Measurements from ENCODE around the gene BARHL2. TPM values are rescaled to one million over a fixed set of nuclear protein-coding genes. Genes with fewer than 3 reads are reported as not detected.

The BARHL2 gene
- total and polyA plus RNA-seq, 2 of the 4 experiments (the other 2 are of a cell fraction), result not detected

- Histone ChIP-seq H3K27ac (ENCODE audit: insufficient read depth, low read length) (no peak overlapping the region), H3K4me3 (ENCODE audit: insufficient read depth, low read depth, low read length) (no peak overlapping the region), H3K56ac (ENCODE audit: extremely low read depth, insufficient read depth, low read length) (no peak overlapping the region), H3K4me1 (ENCODE audit: control insufficient read depth, insufficient read depth, low read length) (0 out of 2 replicates have a peak, but pooled peaks cover 1% of the 10 kb centered on the region), H3K36me3 (ENCODE audit: control insufficient read depth, insufficient read depth, low read length) (no peaks in the 10 kb centered on the region), H2BK5ac (ENCODE audit: low read depth, low read length, poor library complexity, severe bottlenecking) (no peak overlapping the region), H3K79me1 (ENCODE audit: low read depth in 1 of 2, low read length in 2 of 2) (no peaks in the 10 kb centered on the region), H2AK9ac (replicated peaks; ENCODE audit: low read depth, low read length, poor library complexity) (no peak overlapping the region), H3K23ac (ENCODE audit: low read depth, low read length) (no peak overlapping the region), H4K8ac (ENCODE audit: low read depth in 2 of 2, low read length in 2 of 2) (no peak overlapping the region), H3K9me3 (ENCODE audit: control insufficient read depth, insufficient read depth, low read length) (peaks cover 6% of the 10 kb centered on the region; the same call in 1 of the 2 replicates), H3K27me3 (ENCODE audit: control insufficient read depth, insufficient read depth, low read length) (peaks cover 74% of the 10 kb centered on the region), H2BK20ac (ENCODE audit: low read depth, low read length) (no peak overlapping the region), H2BK15ac (ENCODE audit: low read depth, low read length) (no peak overlapping the region), H4K5ac (ENCODE audit: low read depth, low read length) (no peak overlapping the region), H2AFZ (replicated peaks; ENCODE audit: low read length, poor library complexity) (no peak overlapping the region), H3K14ac (replicated peaks; ENCODE audit: low read depth, low read length) (no peak overlapping the region), H3K4ac (ENCODE audit: low read depth, low read length) (no peak overlapping the region), H4K91ac (ENCODE audit: insufficient read depth, low read depth, low read length) (no peak overlapping the region), H3K9me1 (ENCODE audit: insufficient read depth, low read length) (no peaks in the 10 kb centered on the region), H3K18ac (ENCODE audit: low read depth, low read length) (no peak overlapping the region), H3K4me2 (ENCODE audit: low read depth, low read length) (no peak overlapping the region), H3K9ac (ENCODE audit: low read depth, low read length) (no peak overlapping the region), H2AK5ac (ENCODE audit: low read depth, low read length) (no peak overlapping the region), H2BK120ac (ENCODE audit: low read depth, low read length) (no peak overlapping the region), H4K20me1 (ENCODE audit: insufficient read depth, low read length) (no peaks in the 10 kb centered on the region)
- WGBS, 2 experiments (ENCODE audit: extremely low coverage in 2 of 2, insufficient read length in 1 of 2), result 6% methylated on average over 11 of the region's 36 CpGs; no CpG with 5 or more reads in 1 of the 2 experiments
- BruUV-seq (replicated peaks), result no TSS peak
- ChIA-PET CTCF (interaction anchor here (0.7 to 1.2 kb wide), 3 partner anchors 114 to 675 kb away, joined by 3 read pairs; partner anchors contain the start of gene HFM1), POLR2A (ENCODE audit: unreplicated experiment) (no interaction called here)
- in situ Hi-C loops (cut with MboI; ENCODE audit: low sequenced_read_pairs), result loop anchor here (10.0 kb wide), 2 partner anchors 235 to 435 kb away; no protein-coding TSS in a partner anchor
- no peak for TF ChIP-seq BHLHE40 (IDR thresholded peaks at IDR 0.05; ENCODE audit: low read depth, low read length)
- 0 out of 2 replicates have a peak, but pooled peaks have one; percentile 18 for TF ChIP-seq CTCF (conservative IDR thresholded peaks at IDR 0.05; ENCODE audit: low read depth, low read length)
- TF ChIP-seq NFE2L2 (IDR thresholded peaks at IDR 0.05; ENCODE audit: low read depth, low read length), result no peak
- TF ChIP-seq MAZ (IDR thresholded peaks at IDR 0.05; ENCODE audit: borderline replicate concordance, low read depth, low read length), result no peak
- DNase-seq (no peak), ATAC-seq (ENCODE audit: low read depth) (no peak)
- intact Hi-C loops (cut with micrococcal nuclease), result loop anchor here (5.0 to 10.0 kb wide), 2 partner anchors 123 to 545 kb away; no protein-coding TSS in a partner anchor
- dilution Hi-C loops (cut with HindIII; ENCODE audit: low sequenced_read_pairs, unreplicated experiment), result no loop called here
Measured at GRCh38 chr1:90729504-90730242, 12.6 kb upstream of the BARHL2 start.

Data from IMR-90 (cell line).